ENCODE measurements around the gene DCAF6.

The DCAF6 gene

GRCh38 chr1:167913895-167914496 is 22.5 kb upstream of the DCAF6 start, which contains the start of gene ADCY10:
Gene ADCY10, minus strand, starts transcription at chr1:167914134. Its CDS starts 8,994 bp downstream, at chr1:167905140.
- Histone ChIP-seq H3K27me3 (replicated peaks in 2 of 5; ENCODE audit: control insufficient read depth in 4 of 5, insufficient read depth in 5 of 5, low read length in 4 of 5) (no peaks in the 10 kb centered on the region), H3K36me3 (ENCODE audit: control insufficient read depth in 4 of 4, insufficient read depth in 4 of 4, low read length in 3 of 4) (peaks cover 0 to 10% (median 3%) of the 10 kb centered on the region in 4 experiments), H3K4me1 (ENCODE audit: control extremely low read depth in 1 of 4, control insufficient read depth in 4 of 4, insufficient read depth in 4 of 4, low read length in 3 of 4) (peaks cover 0 to 2% (median under 1%) of the 10 kb centered on the region in 4 experiments), H3K4me3 (ENCODE audit: control insufficient read depth in 1 of 7, extremely low read depth in 1 of 7, insufficient read depth in 4 of 7, low read depth in 2 of 7, low read length in 6 of 7) (no peak within 1 kb of the TSS), H3K27ac (ENCODE audit: insufficient read depth in 1 of 2, low read depth in 1 of 2, low read length in 2 of 2, poor library complexity in 1 of 2, severe bottlenecking in 2 of 2) (no peak within 1 kb of the TSS), H3K9me3 (ENCODE audit: control extremely low read depth in 1 of 5, control insufficient read depth in 4 of 5, insufficient read depth in 2 of 5, low read depth in 1 of 5, low read length in 4 of 5) (peaks cover 0 to 9% (median 4%) of the 10 kb centered on the region in 5 experiments)
- WGBS (ENCODE audit: insufficient coverage) = 98% methylated on average over 8 of the region's 9 CpGs
- POLR2A ChIA-PET = interaction anchor here (0.6 to 1.5 kb wide), 2 partner anchors 22 to 200 kb away, joined by 3 to 5 read pairs; partner anchors contain the start of genes DCAF6 and MPC2
- DNase-seq = no peak
- CTCF ChIA-PET = interaction anchor here (0.9 kb wide), 1 partner anchor 9 kb away, joined by 3 read pairs; no protein-coding TSS in a partner anchor

- no peak for DNase-seq
- Histone ChIP-seq H3K4me1 (ENCODE audit: control extremely low read depth in 1 of 4, control insufficient read depth in 4 of 4, insufficient read depth in 4 of 4, low read length in 3 of 4) (peaks cover 0 to 2% (median under 1%) of the 10 kb centered on the region in 4 experiments), H3K9me3 (ENCODE audit: control extremely low read depth in 1 of 5, control insufficient read depth in 4 of 5, insufficient read depth in 2 of 5, low read depth in 1 of 5, low read length in 4 of 5) (no peaks in the 10 kb centered on the region), H3K36me3 (ENCODE audit: control insufficient read depth in 4 of 4, insufficient read depth in 4 of 4, low read length in 3 of 4) (peaks cover 0 to 8% (median 3%) of the 10 kb centered on the region in 4 experiments), H3K27me3 (replicated peaks in 2 of 5; ENCODE audit: control insufficient read depth in 4 of 5, insufficient read depth in 5 of 5, low read length in 4 of 5) (no peaks in the 10 kb centered on the region), H3K4me3 (ENCODE audit: control insufficient read depth in 1 of 7, extremely low read depth in 1 of 7, insufficient read depth in 4 of 7, low read depth in 2 of 7, low read length in 6 of 7) (no peak overlapping the region), H3K27ac (ENCODE audit: insufficient read depth in 1 of 2, low read depth in 1 of 2, low read length in 2 of 2, poor library complexity in 1 of 2, severe bottlenecking in 2 of 2) (no peak overlapping the region)
- CTCF ChIA-PET = interaction anchor here (1.1 kb wide), 1 partner anchor 8 kb away, joined by 3 read pairs; no protein-coding TSS in a partner anchor
- 94% methylated on average over 7 of the region's 8 CpGs for WGBS (ENCODE audit: insufficient coverage)
- POLR2A ChIA-PET = no interaction called here
These were observed 20.9 kb upstream of the DCAF6 start for GRCh38 chr1:167915569-167915968.

- no peak overlapping the region for H3K4me3 ChIP-seq (ENCODE audit: control insufficient read depth in 1 of 7, extremely low read depth in 1 of 7, insufficient read depth in 4 of 7, low read depth in 2 of 7, low read length in 6 of 7)
- H3K4me1 ChIP-seq (ENCODE audit: control extremely low read depth in 1 of 4, control insufficient read depth in 4 of 4, insufficient read depth in 4 of 4, low read length in 3 of 4) = no peaks in the 10 kb centered on the region
- 100% methylated on average over 1 of the region's 6 CpGs for WGBS (ENCODE audit: insufficient coverage)
- no peaks in the 10 kb centered on the region for H3K9me3 ChIP-seq (ENCODE audit: control extremely low read depth in 1 of 5, control insufficient read depth in 4 of 5, insufficient read depth in 2 of 5, low read depth in 1 of 5, low read length in 4 of 5)
- no peaks in the 10 kb centered on the region for H3K27me3 ChIP-seq (replicated peaks in 2 of 5; ENCODE audit: control insufficient read depth in 4 of 5, insufficient read depth in 5 of 5, low read length in 4 of 5)
- POLR2A ChIA-PET = no interaction called here
- no peak for DNase-seq
- H3K36me3 ChIP-seq (ENCODE audit: control insufficient read depth in 4 of 4, insufficient read depth in 4 of 4, low read length in 3 of 4) = peaks cover 0 to 8% (median 3%) of the 10 kb centered on the region in 4 experiments
- no peak overlapping the region for H3K27ac ChIP-seq (ENCODE audit: insufficient read depth in 1 of 2, low read depth in 1 of 2, low read length in 2 of 2, poor library complexity in 1 of 2, severe bottlenecking in 2 of 2)
- CTCF ChIA-PET = no interaction called here
These were observed 19.5 kb upstream of the DCAF6 start for GRCh38 chr1:167916766-167917511.

- Histone ChIP-seq H3K4me3 (ENCODE audit: control insufficient read depth in 1 of 7, extremely low read depth in 1 of 7, insufficient read depth in 4 of 7, low read depth in 2 of 7, low read length in 6 of 7) (no peak overlapping the region), H3K27me3 (replicated peaks in 2 of 5; ENCODE audit: control insufficient read depth in 4 of 5, insufficient read depth in 5 of 5, low read length in 4 of 5) (no peaks in the 10 kb centered on the region), H3K4me1 (ENCODE audit: control extremely low read depth in 1 of 4, control insufficient read depth in 4 of 4, insufficient read depth in 4 of 4, low read length in 3 of 4) (no peaks in the 10 kb centered on the region), H3K36me3 (ENCODE audit: control insufficient read depth in 4 of 4, insufficient read depth in 4 of 4, low read length in 3 of 4) (peaks cover 0 to 12% (median 5%) of the 10 kb centered on the region in 4 experiments), H3K9me3 (ENCODE audit: control extremely low read depth in 1 of 5, control insufficient read depth in 4 of 5, insufficient read depth in 2 of 5, low read depth in 1 of 5, low read length in 4 of 5) (no peaks in the 10 kb centered on the region), H3K27ac (ENCODE audit: insufficient read depth in 1 of 2, low read depth in 1 of 2, low read length in 2 of 2, poor library complexity in 1 of 2, severe bottlenecking in 2 of 2) (no peak overlapping the region)
- CTCF ChIA-PET = no interaction called here
- POLR2A ChIA-PET = no interaction called here
- DNase-seq = no peak
These were observed 14.5 kb upstream of the DCAF6 start for GRCh38 chr1:167922023-167922422.

GRCh38 chr1:167922611-167923074 is 13.8 kb upstream of the DCAF6 start:
- no CpG with 5 or more reads among the region's 1 CpG for WGBS (ENCODE audit: insufficient coverage)
- H3K4me1 ChIP-seq (ENCODE audit: control extremely low read depth in 1 of 4, control insufficient read depth in 4 of 4, insufficient read depth in 4 of 4, low read length in 3 of 4) = no peaks in the 10 kb centered on the region
- POLR2A ChIA-PET = no interaction called here
- no peaks in the 10 kb centered on the region for H3K27me3 ChIP-seq (replicated peaks in 2 of 5; ENCODE audit: control insufficient read depth in 4 of 5, insufficient read depth in 5 of 5, low read length in 4 of 5)
- H3K4me3 ChIP-seq (ENCODE audit: control insufficient read depth in 1 of 7, extremely low read depth in 1 of 7, insufficient read depth in 4 of 7, low read depth in 2 of 7, low read length in 6 of 7) = no peak overlapping the region
- no peaks in the 10 kb centered on the region for H3K9me3 ChIP-seq (ENCODE audit: control extremely low read depth in 1 of 5, control insufficient read depth in 4 of 5, insufficient read depth in 2 of 5, low read depth in 1 of 5, low read length in 4 of 5)
- no peak overlapping the region for H3K27ac ChIP-seq (ENCODE audit: insufficient read depth in 1 of 2, low read depth in 1 of 2, low read length in 2 of 2, poor library complexity in 1 of 2, severe bottlenecking in 2 of 2)
- peaks cover 0 to 12% (median 5%) of the 10 kb centered on the region in 4 experiments for H3K36me3 ChIP-seq (ENCODE audit: control insufficient read depth in 4 of 4, insufficient read depth in 4 of 4, low read length in 3 of 4)
- CTCF ChIA-PET = no interaction called here
- DNase-seq = no peak

- Histone ChIP-seq H3K4me1 (ENCODE audit: control extremely low read depth in 1 of 4, control insufficient read depth in 4 of 4, insufficient read depth in 4 of 4, low read length in 3 of 4) (no peaks in the 10 kb centered on the region), H3K36me3 (ENCODE audit: control insufficient read depth in 4 of 4, insufficient read depth in 4 of 4, low read length in 3 of 4) (peaks cover 0 to 8% (median 5%) of the 10 kb centered on the region in 4 experiments), H3K27me3 (replicated peaks in 2 of 5; ENCODE audit: control insufficient read depth in 4 of 5, insufficient read depth in 5 of 5, low read length in 4 of 5) (no peaks in the 10 kb centered on the region), H3K4me3 (ENCODE audit: control insufficient read depth in 1 of 7, extremely low read depth in 1 of 7, insufficient read depth in 4 of 7, low read depth in 2 of 7, low read length in 6 of 7) (no peak overlapping the region), H3K9me3 (ENCODE audit: control extremely low read depth in 1 of 5, control insufficient read depth in 4 of 5, insufficient read depth in 2 of 5, low read depth in 1 of 5, low read length in 4 of 5) (no peaks in the 10 kb centered on the region), H3K27ac (ENCODE audit: insufficient read depth in 1 of 2, low read depth in 1 of 2, low read length in 2 of 2, poor library complexity in 1 of 2, severe bottlenecking in 2 of 2) (no peak overlapping the region)
- ChIA-PET CTCF (interaction anchor here (0.8 kb wide), 3 partner anchors 8 to 11 kb away, joined by 3 to 4 read pairs (median 3); no protein-coding TSS in a partner anchor), POLR2A (no interaction called here)
- WGBS (ENCODE audit: insufficient coverage) = no CpG with 5 or more reads among the region's 3 CpGs
- no peak for DNase-seq
These were observed 13.0 kb upstream of the DCAF6 start for GRCh38 chr1:167923324-167924056.

Data from common myeloid progenitor, CD34-positive (primary cell).